Measurements from ENCODE around the gene TBC1D22B. TPM values are rescaled to one million over a fixed set of nuclear protein-coding genes. Genes with fewer than 3 reads are reported as not detected.

TBC1D22B gene
- total and polyA plus RNA-seq, 2 experiments from 2014 or later, result 9.1 to 19.9 TPM

DNA sequence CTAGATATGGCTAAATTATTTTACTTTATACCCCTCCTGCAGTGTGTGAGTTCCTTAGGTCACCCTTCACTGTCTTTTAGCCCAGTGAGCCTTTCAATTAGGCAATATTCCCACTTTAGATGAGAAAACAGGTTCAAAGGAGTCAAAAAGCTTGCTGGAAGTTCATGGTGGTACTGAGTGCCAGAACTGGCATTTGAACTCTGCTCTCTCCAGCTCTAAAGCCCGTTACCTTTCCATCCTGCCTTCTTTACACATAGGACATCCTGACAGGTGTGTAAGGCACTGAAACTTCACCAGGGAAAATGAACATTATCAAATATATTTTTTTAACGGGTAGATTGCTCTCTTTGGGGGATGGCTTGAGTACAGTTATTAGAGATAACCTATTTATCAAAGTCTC lies 11.5 kb downstream of the TBC1D22B start:
- TF ChIP-seq ZNF331 (CRISPR knock-in tag; IDR thresholded peaks at IDR 0.05; ENCODE audit: low read depth) (no peak), CREB1 (CRISPR knock-in tag; IDR thresholded peaks at IDR 0.05; ENCODE audit: low read depth) (no peak), STAT1 (IDR thresholded peaks at IDR 0.05; ENCODE audit: unreplicated experiment) (no peak)
- Histone ChIP-seq H3K4me1 (ENCODE audit: insufficient read depth) (peaks cover 24% of the 10 kb centered on the region), H3K4me2 (no peak overlapping the region), H3F3A (replicated peaks; ENCODE audit: low read depth) (0 out of 2 replicates have a peak, but pooled peaks cover 3% of the 10 kb centered on the region), H3K9me2 (ENCODE audit: insufficient read depth) (no peaks in the 10 kb centered on the region), H2AFZ (no peak overlapping the region), H3K27me3 (ENCODE audit: insufficient read depth) (no peaks in the 10 kb centered on the region), H3K27ac (ENCODE audit: low read depth) (no peak overlapping the region), H3K79me2 (replicated peaks; ENCODE audit: insufficient read depth) (peaks cover 46% of the 10 kb centered on the region), H3K4me3 (no peak overlapping the region), H3K36me3 (ENCODE audit: insufficient read depth) (peaks cover 12% of the 10 kb centered on the region; the same call in 1 of the 2 replicates), H4K20me1 (replicated peaks; ENCODE audit: insufficient read depth) (no peaks in the 10 kb centered on the region)
- Mint-ChIP-seq H3K9me3 (no peaks in the 10 kb centered on the region), H3K36me3 (ENCODE audit: low read depth) (peaks cover 5% of the 10 kb centered on the region; the same call in 2 of the 3 replicates), H3K27me3 (ENCODE audit: insufficient read depth, low read depth, poor library complexity) (peaks cover 2% of the 10 kb centered on the region), H3K27ac (no peak overlapping the region), H3K4me3 (no peak overlapping the region), H3K4me1 (peaks cover 40% of the 10 kb centered on the region)
- no peak for DNase-seq (ENCODE audit: low spot score)
- no peak for ATAC-seq

DNA sequence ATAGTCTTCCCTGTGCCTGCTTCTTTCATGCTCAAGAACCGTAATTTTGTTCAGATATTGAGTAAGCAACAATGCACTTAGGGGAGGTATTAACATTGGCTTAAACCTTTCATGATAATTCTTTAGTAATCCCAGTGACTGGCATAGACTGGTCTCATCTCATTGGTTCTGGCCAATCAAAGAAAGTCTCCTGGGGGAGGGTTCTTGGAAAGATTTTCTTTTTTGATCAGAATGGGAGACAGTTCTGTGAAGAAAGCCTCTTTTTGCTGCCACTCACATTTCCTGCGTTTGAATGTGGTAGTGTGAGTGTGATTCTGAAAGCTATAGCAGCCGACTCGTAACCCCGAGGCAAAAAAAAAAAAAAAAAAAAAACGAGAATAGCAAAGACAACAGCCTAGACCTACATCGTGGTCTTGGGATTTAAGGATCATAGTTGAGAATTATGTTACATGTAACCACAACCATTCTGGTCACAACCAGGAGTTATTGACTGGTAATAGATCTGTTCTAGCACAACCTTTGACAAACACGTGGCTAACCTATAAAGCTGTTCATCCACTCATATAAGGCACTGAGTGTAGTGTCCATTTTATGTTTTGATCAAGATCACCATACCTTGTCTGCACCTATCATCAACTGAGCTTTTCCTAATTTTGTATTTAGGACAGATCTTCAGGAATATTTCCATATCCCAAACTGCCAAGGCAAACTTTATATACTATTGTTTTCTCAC lies 15.4 kb downstream of the TBC1D22B start:
- Mint-ChIP-seq H3K4me3 (no peak overlapping the region), H3K4me1 (peaks cover 11% of the 10 kb centered on the region), H3K9me3 (no peaks in the 10 kb centered on the region), H3K27ac (peak overlapping the region; percentile 27; the same call in 1 of the 2 replicates), H3K27me3 (ENCODE audit: insufficient read depth, low read depth, poor library complexity) (peaks cover 2% of the 10 kb centered on the region), H3K36me3 (ENCODE audit: low read depth) (peaks cover 5% of the 10 kb centered on the region; the same call in 2 of the 3 replicates)
- no peak overlapping the region for H3K4me2 ChIP-seq
- no peaks in the 10 kb centered on the region for H3K9me2 ChIP-seq (ENCODE audit: insufficient read depth)
- no peak overlapping the region for H3K4me3 ChIP-seq
- peaks cover 12% of the 10 kb centered on the region; the same call in 1 of the 2 replicates for H3K36me3 ChIP-seq (ENCODE audit: insufficient read depth)
- H3K27ac ChIP-seq (ENCODE audit: low read depth), result peak overlapping the region; percentile 42; the same call in 1 of the 2 replicates
- ATAC-seq (no peak), DNase-seq (ENCODE audit: low spot score) (no peak)
- H3F3A ChIP-seq (replicated peaks; ENCODE audit: low read depth), result no peaks in the 10 kb centered on the region
- no peaks in the 10 kb centered on the region for H3K27me3 ChIP-seq (ENCODE audit: insufficient read depth)
- TF ChIP-seq, protein P1, sequence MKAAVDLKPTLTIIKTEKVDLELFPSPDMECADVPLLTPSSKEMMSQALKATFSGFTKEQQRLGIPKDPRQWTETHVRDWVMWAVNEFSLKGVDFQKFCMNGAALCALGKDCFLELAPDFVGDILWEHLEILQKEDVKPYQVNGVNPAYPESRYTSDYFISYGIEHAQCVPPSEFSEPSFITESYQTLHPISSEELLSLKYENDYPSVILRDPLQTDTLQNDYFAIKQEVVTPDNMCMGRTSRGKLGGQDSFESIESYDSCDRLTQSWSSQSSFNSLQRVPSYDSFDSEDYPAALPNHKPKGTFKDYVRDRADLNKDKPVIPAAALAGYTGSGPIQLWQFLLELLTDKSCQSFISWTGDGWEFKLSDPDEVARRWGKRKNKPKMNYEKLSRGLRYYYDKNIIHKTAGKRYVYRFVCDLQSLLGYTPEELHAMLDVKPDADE (IDR thresholded peaks at IDR 0.05), result no peak
- TF ChIP-seq EZH2 (IDR thresholded peaks at IDR 0.05; ENCODE audit: low read depth, unreplicated experiment), result no peak
- TF ChIP-seq STAT1 (IDR thresholded peaks at IDR 0.05; ENCODE audit: unreplicated experiment), result no peak
- TF ChIP-seq, protein P2, sequence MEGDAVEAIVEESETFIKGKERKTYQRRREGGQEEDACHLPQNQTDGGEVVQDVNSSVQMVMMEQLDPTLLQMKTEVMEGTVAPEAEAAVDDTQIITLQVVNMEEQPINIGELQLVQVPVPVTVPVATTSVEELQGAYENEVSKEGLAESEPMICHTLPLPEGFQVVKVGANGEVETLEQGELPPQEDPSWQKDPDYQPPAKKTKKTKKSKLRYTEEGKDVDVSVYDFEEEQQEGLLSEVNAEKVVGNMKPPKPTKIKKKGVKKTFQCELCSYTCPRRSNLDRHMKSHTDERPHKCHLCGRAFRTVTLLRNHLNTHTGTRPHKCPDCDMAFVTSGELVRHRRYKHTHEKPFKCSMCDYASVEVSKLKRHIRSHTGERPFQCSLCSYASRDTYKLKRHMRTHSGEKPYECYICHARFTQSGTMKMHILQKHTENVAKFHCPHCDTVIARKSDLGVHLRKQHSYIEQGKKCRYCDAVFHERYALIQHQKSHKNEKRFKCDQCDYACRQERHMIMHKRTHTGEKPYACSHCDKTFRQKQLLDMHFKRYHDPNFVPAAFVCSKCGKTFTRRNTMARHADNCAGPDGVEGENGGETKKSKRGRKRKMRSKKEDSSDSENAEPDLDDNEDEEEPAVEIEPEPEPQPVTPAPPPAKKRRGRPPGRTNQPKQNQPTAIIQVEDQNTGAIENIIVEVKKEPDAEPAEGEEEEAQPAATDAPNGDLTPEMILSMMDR (conservative IDR thresholded peaks at IDR 0.05; ENCODE audit: low read depth in 2 of 2), result no peak
- TF ChIP-seq, protein P3, sequence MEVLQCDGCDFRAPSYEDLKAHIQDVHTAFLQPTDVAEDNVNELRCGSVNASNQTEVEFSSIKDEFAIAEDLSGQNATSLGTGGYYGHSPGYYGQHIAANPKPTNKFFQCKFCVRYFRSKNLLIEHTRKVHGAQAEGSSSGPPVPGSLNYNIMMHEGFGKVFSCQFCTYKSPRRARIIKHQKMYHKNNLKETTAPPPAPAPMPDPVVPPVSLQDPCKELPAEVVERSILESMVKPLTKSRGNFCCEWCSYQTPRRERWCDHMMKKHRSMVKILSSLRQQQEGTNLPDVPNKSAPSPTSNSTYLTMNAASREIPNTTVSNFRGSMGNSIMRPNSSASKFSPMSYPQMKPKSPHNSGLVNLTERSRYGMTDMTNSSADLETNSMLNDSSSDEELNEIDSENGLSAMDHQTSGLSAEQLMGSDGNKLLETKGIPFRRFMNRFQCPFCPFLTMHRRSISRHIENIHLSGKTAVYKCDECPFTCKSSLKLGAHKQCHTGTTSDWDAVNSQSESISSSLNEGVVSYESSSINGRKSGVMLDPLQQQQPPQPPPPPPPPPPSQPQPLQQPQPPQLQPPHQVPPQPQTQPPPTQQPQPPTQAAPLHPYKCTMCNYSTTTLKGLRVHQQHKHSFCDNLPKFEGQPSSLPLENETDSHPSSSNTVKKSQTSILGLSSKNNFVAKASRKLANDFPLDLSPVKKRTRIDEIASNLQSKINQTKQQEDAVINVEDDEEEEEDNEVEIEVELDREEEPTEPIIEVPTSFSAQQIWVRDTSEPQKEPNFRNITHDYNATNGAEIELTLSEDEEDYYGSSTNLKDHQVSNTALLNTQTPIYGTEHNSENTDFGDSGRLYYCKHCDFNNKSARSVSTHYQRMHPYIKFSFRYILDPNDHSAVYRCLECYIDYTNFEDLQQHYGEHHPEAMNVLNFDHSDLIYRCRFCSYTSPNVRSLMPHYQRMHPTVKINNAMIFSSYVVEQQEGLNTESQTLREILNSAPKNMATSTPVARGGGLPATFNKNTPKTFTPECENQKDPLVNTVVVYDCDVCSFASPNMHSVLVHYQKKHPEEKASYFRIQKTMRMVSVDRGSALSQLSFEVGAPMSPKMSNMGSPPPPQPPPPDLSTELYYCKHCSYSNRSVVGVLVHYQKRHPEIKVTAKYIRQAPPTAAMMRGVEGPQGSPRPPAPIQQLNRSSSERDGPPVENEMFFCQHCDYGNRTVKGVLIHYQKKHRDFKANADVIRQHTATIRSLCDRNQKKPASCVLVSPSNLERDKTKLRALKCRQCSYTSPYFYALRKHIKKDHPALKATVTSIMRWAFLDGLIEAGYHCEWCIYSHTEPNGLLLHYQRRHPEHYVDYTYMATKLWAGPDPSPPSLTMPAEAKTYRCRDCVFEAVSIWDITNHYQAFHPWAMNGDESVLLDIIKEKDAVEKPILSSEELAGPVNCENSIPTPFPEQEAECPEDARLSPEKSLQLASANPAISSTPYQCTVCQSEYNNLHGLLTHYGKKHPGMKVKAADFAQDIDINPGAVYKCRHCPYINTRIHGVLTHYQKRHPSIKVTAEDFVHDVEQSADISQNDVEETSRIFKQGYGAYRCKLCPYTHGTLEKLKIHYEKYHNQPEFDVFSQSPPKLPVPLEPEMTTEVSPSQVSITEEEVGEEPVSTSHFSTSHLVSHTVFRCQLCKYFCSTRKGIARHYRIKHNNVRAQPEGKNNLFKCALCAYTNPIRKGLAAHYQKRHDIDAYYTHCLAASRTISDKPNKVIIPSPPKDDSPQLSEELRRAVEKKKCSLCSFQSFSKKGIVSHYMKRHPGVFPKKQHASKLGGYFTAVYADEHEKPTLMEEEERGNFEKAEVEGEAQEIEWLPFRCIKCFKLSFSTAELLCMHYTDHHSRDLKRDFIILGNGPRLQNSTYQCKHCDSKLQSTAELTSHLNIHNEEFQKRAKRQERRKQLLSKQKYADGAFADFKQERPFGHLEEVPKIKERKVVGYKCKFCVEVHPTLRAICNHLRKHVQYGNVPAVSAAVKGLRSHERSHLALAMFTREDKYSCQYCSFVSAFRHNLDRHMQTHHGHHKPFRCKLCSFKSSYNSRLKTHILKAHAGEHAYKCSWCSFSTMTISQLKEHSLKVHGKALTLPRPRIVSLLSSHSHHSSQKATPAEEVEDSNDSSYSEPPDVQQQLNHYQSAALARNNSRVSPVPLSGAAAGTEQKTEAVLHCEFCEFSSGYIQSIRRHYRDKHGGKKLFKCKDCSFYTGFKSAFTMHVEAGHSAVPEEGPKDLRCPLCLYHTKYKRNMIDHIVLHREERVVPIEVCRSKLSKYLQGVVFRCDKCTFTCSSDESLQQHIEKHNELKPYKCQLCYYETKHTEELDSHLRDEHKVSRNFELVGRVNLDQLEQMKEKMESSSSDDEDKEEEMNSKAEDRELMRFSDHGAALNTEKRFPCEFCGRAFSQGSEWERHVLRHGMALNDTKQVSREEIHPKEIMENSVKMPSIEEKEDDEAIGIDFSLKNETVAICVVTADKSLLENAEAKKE (CRISPR knock-in tag; IDR thresholded peaks at IDR 0.05), result no peak
- TF ChIP-seq NANOG (IDR thresholded peaks at IDR 0.05; ENCODE audit: borderline replicate concordance), result no peak
- no peak for TF ChIP-seq JUNB (IDR thresholded peaks at IDR 0.05; ENCODE audit: unreplicated experiment)
- H2AFZ ChIP-seq, result no peak overlapping the region
- H3K79me2 ChIP-seq (replicated peaks; ENCODE audit: insufficient read depth), result peaks cover 52% of the 10 kb centered on the region
- no peaks in the 10 kb centered on the region; the same call in 1 of the 2 replicates for H4K20me1 ChIP-seq (replicated peaks; ENCODE audit: insufficient read depth)
- 0 out of 2 replicates have a peak, but pooled peaks cover 2% of the 10 kb centered on the region for H3K4me1 ChIP-seq (ENCODE audit: insufficient read depth)
